ENCODE results near the gene PRPF4. TPM values are rescaled to one million over a fixed set of nuclear protein-coding genes. Genes with fewer than 3 reads are reported as not detected.

The PRPF4 gene
- polyA plus RNA-seq, 2 of the 4 experiments (the other 2 are of a cell fraction) = 53.4 to 61.5 TPM

GRCh38 chr9:113238859-113239232, 36.6 kb upstream of the PRPF4 start:
- no peak for ATAC-seq
- ChIA-PET CTCF (interaction anchor here (0.6 kb wide), 1 partner anchor 20 kb away, joined by 3 read pairs; no protein-coding TSS in a partner anchor), POLR2A (no interaction called here)
- no peak for TF ChIP-seq ZNF302 (CRISPR knock-in tag; IDR thresholded peaks at IDR 0.05)
- TF ChIP-seq, protein P1, sequence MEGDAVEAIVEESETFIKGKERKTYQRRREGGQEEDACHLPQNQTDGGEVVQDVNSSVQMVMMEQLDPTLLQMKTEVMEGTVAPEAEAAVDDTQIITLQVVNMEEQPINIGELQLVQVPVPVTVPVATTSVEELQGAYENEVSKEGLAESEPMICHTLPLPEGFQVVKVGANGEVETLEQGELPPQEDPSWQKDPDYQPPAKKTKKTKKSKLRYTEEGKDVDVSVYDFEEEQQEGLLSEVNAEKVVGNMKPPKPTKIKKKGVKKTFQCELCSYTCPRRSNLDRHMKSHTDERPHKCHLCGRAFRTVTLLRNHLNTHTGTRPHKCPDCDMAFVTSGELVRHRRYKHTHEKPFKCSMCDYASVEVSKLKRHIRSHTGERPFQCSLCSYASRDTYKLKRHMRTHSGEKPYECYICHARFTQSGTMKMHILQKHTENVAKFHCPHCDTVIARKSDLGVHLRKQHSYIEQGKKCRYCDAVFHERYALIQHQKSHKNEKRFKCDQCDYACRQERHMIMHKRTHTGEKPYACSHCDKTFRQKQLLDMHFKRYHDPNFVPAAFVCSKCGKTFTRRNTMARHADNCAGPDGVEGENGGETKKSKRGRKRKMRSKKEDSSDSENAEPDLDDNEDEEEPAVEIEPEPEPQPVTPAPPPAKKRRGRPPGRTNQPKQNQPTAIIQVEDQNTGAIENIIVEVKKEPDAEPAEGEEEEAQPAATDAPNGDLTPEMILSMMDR (IDR thresholded peaks at IDR 0.05) = no peak
- WGBS (ENCODE audit: missing lambda C conversion rate) = 77% methylated on average over 4 of the region's 4 CpGs
- Histone ChIP-seq H3K27ac (no peak overlapping the region), H3K4me2 (no peak overlapping the region), H3K9me3 (no peaks in the 10 kb centered on the region), H3K4me3 (no peak overlapping the region), H3K4me1 (no peaks in the 10 kb centered on the region)
- no peak for DNase-seq (ENCODE audit: low read depth in 1 of 2, low spot score in 1 of 2)
- FAIRE-seq = no peak

- no peak for FAIRE-seq
- WGBS (ENCODE audit: missing lambda C conversion rate) = 89% methylated on average over 2 of the region's 2 CpGs
- Histone ChIP-seq H3K4me2 (no peak overlapping the region), H3K4me1 (no peaks in the 10 kb centered on the region), H3K4me3 (no peak overlapping the region), H3K9me3 (no peaks in the 10 kb centered on the region), H3K27ac (no peak overlapping the region)
- ATAC-seq = no peak
- ChIA-PET CTCF (interaction anchor here (0.6 to 1.2 kb wide), 2 partner anchors 20 to 316 kb away, joined by 3 to 6 read pairs; partner anchors contain the start of genes FKBP15 and SLC31A1), POLR2A (no interaction called here)
- DNase-seq (ENCODE audit: low read depth in 1 of 2, low spot score in 1 of 2) = no peak
- TF ChIP-seq HES2 (IDR thresholded peaks at IDR 0.05) (no peak), SREBF2 (IDR thresholded peaks at IDR 0.05) (no peak), KDM5A (IDR thresholded peaks at IDR 0.05) (no peak), PHF8 (IDR thresholded peaks at IDR 0.05; ENCODE audit: borderline replicate concordance, low read depth) (no peak), JUN (IDR thresholded peaks at IDR 0.05) (no peak), MAFK (IDR thresholded peaks at IDR 0.05; ENCODE audit: partially characterized antibody) (no peak), ZC3H11A (IDR thresholded peaks at IDR 0.05) (no peak), NR3C1 (IDR thresholded peaks at IDR 0.05) (no peak), ATOH8 (CRISPR knock-in tag; IDR thresholded peaks at IDR 0.05; ENCODE audit: low read depth) (no peak), EHMT2 (IDR thresholded peaks at IDR 0.05; ENCODE audit: low read depth) (no peak), FOSB (CRISPR knock-in tag; IDR thresholded peaks at IDR 0.05) (no peak), MYC (IDR thresholded peaks at IDR 0.05; ENCODE audit: borderline replicate concordance, low read length) (no peak), CBX2 (IDR thresholded peaks at IDR 0.05; ENCODE audit: borderline replicate concordance, low read depth) (no peak), MAZ (IDR thresholded peaks at IDR 0.05; ENCODE audit: borderline replicate concordance, low read depth, low read length) (no peak)
- TF ChIP-seq, protein P2, sequence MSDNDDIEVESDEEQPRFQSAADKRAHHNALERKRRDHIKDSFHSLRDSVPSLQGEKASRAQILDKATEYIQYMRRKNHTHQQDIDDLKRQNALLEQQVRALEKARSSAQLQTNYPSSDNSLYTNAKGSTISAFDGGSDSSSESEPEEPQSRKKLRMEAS (IDR thresholded peaks at IDR 0.05) = no peak
- TF ChIP-seq, protein P3, sequence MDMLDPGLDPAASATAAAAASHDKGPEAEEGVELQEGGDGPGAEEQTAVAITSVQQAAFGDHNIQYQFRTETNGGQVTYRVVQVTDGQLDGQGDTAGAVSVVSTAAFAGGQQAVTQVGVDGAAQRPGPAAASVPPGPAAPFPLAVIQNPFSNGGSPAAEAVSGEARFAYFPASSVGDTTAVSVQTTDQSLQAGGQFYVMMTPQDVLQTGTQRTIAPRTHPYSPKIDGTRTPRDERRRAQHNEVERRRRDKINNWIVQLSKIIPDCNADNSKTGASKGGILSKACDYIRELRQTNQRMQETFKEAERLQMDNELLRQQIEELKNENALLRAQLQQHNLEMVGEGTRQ (IDR thresholded peaks at IDR 0.05) = no peak
These were observed 34.3 kb upstream of the PRPF4 start for GRCh38 chr9:113241161-113241560.

GRCh38 chr9:113244556-113244955, 30.9 kb upstream of the PRPF4 start:
- CTCF ChIA-PET = no interaction called here
- ATAC-seq (no peak), FAIRE-seq (no peak), DNase-seq (ENCODE audit: low read depth in 1 of 2, low spot score in 1 of 2) (no peak)
- 91% methylated on average over 2 of the region's 2 CpGs for WGBS (ENCODE audit: missing lambda C conversion rate)
- H3K4me3 ChIP-seq = no peak overlapping the region
- POLR2A ChIA-PET = no interaction called here
- no peaks in the 10 kb centered on the region for H3K9me3 ChIP-seq
- no peak for TF ChIP-seq JUN (IDR thresholded peaks at IDR 0.05)
- no peak for TF ChIP-seq RCOR1 (IDR thresholded peaks at IDR 0.05; ENCODE audit: low read depth, low read length)
- TF ChIP-seq KDM5A (IDR thresholded peaks at IDR 0.05) = no peak
- TF ChIP-seq EHF (CRISPR knock-in tag; IDR thresholded peaks at IDR 0.05) = no peak
- TF ChIP-seq HDAC2 (IDR thresholded peaks at IDR 0.05) = no peak
- TF ChIP-seq HES2 (IDR thresholded peaks at IDR 0.05) = no peak
- no peak for TF ChIP-seq ESRRA (IDR thresholded peaks at IDR 0.05; ENCODE audit: borderline replicate concordance, low read length)
- TF ChIP-seq MAFK (IDR thresholded peaks at IDR 0.05; ENCODE audit: partially characterized antibody) = no peak
- TF ChIP-seq ATOH8 (CRISPR knock-in tag; IDR thresholded peaks at IDR 0.05; ENCODE audit: low read depth) = no peak
- no peak for TF ChIP-seq ZC3H11A (IDR thresholded peaks at IDR 0.05)
- TF ChIP-seq BHLHE40 (IDR thresholded peaks at IDR 0.05; ENCODE audit: low read depth, low read length) = no peak
- TF ChIP-seq ZNF302 (CRISPR knock-in tag; IDR thresholded peaks at IDR 0.05) = no peak
- H3K27ac ChIP-seq = no peak overlapping the region
- H3K4me1 ChIP-seq = no peaks in the 10 kb centered on the region
- no peak overlapping the region for H3K4me2 ChIP-seq
